H1 (cell line): ENCODE measurements around the gene MYL9. TPM values are rescaled to one million over a fixed set of nuclear protein-coding genes. Genes with fewer than 3 reads are reported as not detected.

ENCODE experiments used
- CTCF ChIA-PET: fragments of 300-600 bp; sonication (Branson Sonifier 250); formaldehyde crosslinking; loops from one replicate; lab custom pipeline; 2021; ENCODE audit not compliant: partially characterized antibody; lab: Charles Lee
- POLR2A ChIA-PET: fragments of 300-600 bp; sonication (Branson Sonifier 250); formaldehyde crosslinking; loops from one replicate; lab custom pipeline; 2021; ENCODE audit warnings: inconsistent platforms; ENCODE audit not compliant: partially characterized antibody; lab: Charles Lee
- DNase-seq, 2 experiments: peaks; one replicate each; pipeline versions ENCODE4 v3.0.0 to v3.0.0-alpha.2; 2010 to 2022; ENCODE audit warnings: low spot score in 2 of 2, low read depth in 1 of 2, mixed read lengths in 1 of 2
- FAIRE-seq: peaks from 2 replicates; lab custom pipeline; 2011; peaks lifted over from hg19 to GRCh38; lab: Jason Lieb, UNC
- H2AFZ ChIP-seq: 2 replicates; pipeline ENCODE4 v1.8.1; 2012; ENCODE audit warnings: low read length, inconsistent platforms
- H2AK5ac ChIP-seq: 2 replicates; pipeline ENCODE4 v1.6.1; 2013; ENCODE audit warnings: low read depth, low read length
- H2BK120ac ChIP-seq: replicated peaks from 2 replicates; pipeline ENCODE3; 2013; ENCODE audit warnings: low read depth, low read length, inconsistent platforms
- H2BK12ac ChIP-seq: 2 replicates; pipeline ENCODE4 v1.6.1; 2013; ENCODE audit warnings: low read depth, low read length
- H2BK15ac ChIP-seq: 2 replicates; pipeline ENCODE4 v1.6.1; 2013; ENCODE audit warnings: low read length
- H2BK20ac ChIP-seq: 2 replicates; pipeline ENCODE4 v1.6.1; 2013; ENCODE audit warnings: low read length
- H2BK5ac ChIP-seq: 2 replicates; pipeline ENCODE4 v1.6.1; 2013; ENCODE audit warnings: low read depth, low read length
- H3K14ac ChIP-seq: 2 replicates; pipeline ENCODE4 v1.6.1; 2013; ENCODE audit warnings: inconsistent platforms; ENCODE audit not compliant: insufficient read length
- H3K18ac ChIP-seq: 2 replicates; pipeline ENCODE4 v1.6.1; 2013; ENCODE audit warnings: low read length; ENCODE audit errors: extremely low read depth
- H3K23ac ChIP-seq: 2 replicates; pipeline ENCODE4 v1.6.1; 2013; ENCODE audit warnings: inconsistent platforms; ENCODE audit not compliant: insufficient read length
- H3K23me2 ChIP-seq: 2 replicates; pipeline ENCODE4 v1.6.1; 2013; ENCODE audit warnings: low read depth, low read length
- H3K27ac ChIP-seq: 2 replicates; pipeline ENCODE4 v1.6.1; 2011; ENCODE audit warnings: low read depth, low read length, inconsistent platforms
- H3K27me3 ChIP-seq, 4 experiments: replicated peaks in 1 of 4; 1 replicate in 1 of 4; 2 replicates in 3 of 4; pipeline versions ENCODE4 v1.6.1 to v1.8.1; 2011 to 2013; ENCODE audit warnings: low read length in 3 of 4, mild to moderate bottlenecking in 3 of 4, inconsistent platforms in 2 of 4, mixed read lengths in 2 of 4, moderate library complexity in 1 of 4; ENCODE audit not compliant: control insufficient read depth in 3 of 4, insufficient read depth in 3 of 4; ENCODE audit errors: extremely low read depth in 1 of 4
- H3K36me3 ChIP-seq, 4 experiments: 2 replicates each; pipeline versions ENCODE4 v1.6.1 to v1.8.1; 2011 to 2013; ENCODE audit warnings: mild to moderate bottlenecking in 4 of 4, low read length in 3 of 4, moderate library complexity in 2 of 4, control low read depth in 1 of 4, inconsistent platforms in 1 of 4; ENCODE audit not compliant: insufficient read depth in 4 of 4, control insufficient read depth in 2 of 4
- H3K4ac ChIP-seq: replicated peaks from 2 replicates; pipeline ENCODE3; 2013; ENCODE audit warnings: low read length, low read depth, mixed read lengths, inconsistent platforms; ENCODE audit not compliant: insufficient read length
- H3K4me1 ChIP-seq, 4 experiments: replicated peaks in 1 of 4; 1 replicate in 1 of 4; 2 replicates in 3 of 4; pipeline versions ENCODE4 v1.6.1 to v1.8.1; 2011 to 2013; ENCODE audit warnings: low read length in 3 of 4, inconsistent platforms in 2 of 4, mixed read lengths in 1 of 4; ENCODE audit not compliant: insufficient read depth in 4 of 4, control insufficient read depth in 3 of 4
- H3K4me2 ChIP-seq, 2 experiments: 2 replicates each; pipeline versions ENCODE4 v1.6.1 to v1.8.1; 2011 to 2013; ENCODE audit warnings: low read depth in 2 of 2, low read length in 2 of 2, control low read depth in 1 of 2, inconsistent platforms in 1 of 2, mild to moderate bottlenecking in 1 of 2; ENCODE audit not compliant: insufficient read depth in 1 of 2
- H3K4me3 ChIP-seq, 4 experiments: fragments of 200-600, 300-600 bp in 1 of 4; sonication (generic), shearing (Covaris generic), sonication (Bioruptor Twin) in 1 of 4; 2 replicates each; pipeline versions ENCODE4 v1.5.1 to v1.8.1; 2011 to 2016; ENCODE audit warnings: low read length in 4 of 4, low read depth in 3 of 4, control low read depth in 2 of 4, inconsistent platforms in 2 of 4, mild to moderate bottlenecking in 2 of 4, mixed read lengths in 1 of 4, moderate library complexity in 1 of 4; ENCODE audit not compliant: insufficient read depth in 2 of 4; ENCODE audit errors: extremely low read depth in 1 of 4
- H3K56ac ChIP-seq: replicated peaks from 2 replicates; pipeline ENCODE3; 2013; ENCODE audit warnings: low read depth, mild to moderate bottlenecking, mixed read lengths, low read length, inconsistent platforms; ENCODE audit not compliant: insufficient read length
- H3K79me1 ChIP-seq: 2 replicates; pipeline ENCODE4 v1.6.1; 2013; ENCODE audit warnings: low read depth, low read length, control low read depth
- H3K79me2 ChIP-seq, 2 experiments: 2 replicates each; pipeline versions ENCODE4 v1.6.1 to v1.8.1; 2012 to 2013; ENCODE audit warnings: low read length in 2 of 2, mild to moderate bottlenecking in 2 of 2, inconsistent platforms in 1 of 2; ENCODE audit not compliant: insufficient read depth in 2 of 2, control insufficient read depth in 1 of 2
- H3K9ac ChIP-seq, 4 experiments: replicated peaks in 1 of 4; 1 replicate in 1 of 4; 2 replicates in 3 of 4; pipeline versions ENCODE4 v1.6.1 to v1.8.1; 2011 to 2013; ENCODE audit warnings: low read depth in 3 of 4, low read length in 3 of 4, control low read depth in 2 of 4, mild to moderate bottlenecking in 2 of 4, moderate library complexity in 2 of 4, inconsistent platforms in 1 of 4; ENCODE audit errors: extremely low read depth in 1 of 4
- H3K9me3 ChIP-seq, 2 experiments: 2 replicates each; pipeline versions ENCODE4 v1.6.1 to v1.8.1; 2012 to 2013; ENCODE audit warnings: mild to moderate bottlenecking in 2 of 2, moderate library complexity in 2 of 2, control low read depth in 1 of 2, inconsistent platforms in 1 of 2, low read depth in 1 of 2, low read length in 1 of 2, mixed read lengths in 1 of 2; ENCODE audit not compliant: insufficient read depth in 2 of 2
- H4K20me1 ChIP-seq, 2 experiments: replicated peaks in 1 of 2; 2 replicates each; pipeline versions ENCODE3 to v1.8.1; 2011 to 2013; ENCODE audit warnings: inconsistent platforms in 2 of 2, low read length in 2 of 2, mild to moderate bottlenecking in 1 of 2; ENCODE audit not compliant: insufficient read depth in 2 of 2, control insufficient read depth in 1 of 2
- H4K5ac ChIP-seq: 2 replicates; pipeline ENCODE4 v1.6.1; 2013; ENCODE audit warnings: low read length, low read depth, mixed read lengths, inconsistent platforms; ENCODE audit not compliant: insufficient read length
- H4K8ac ChIP-seq: 2 replicates; pipeline ENCODE4 v1.8.0; 2013; ENCODE audit warnings: mild to moderate bottlenecking, moderate library complexity, low read length, inconsistent platforms; ENCODE audit not compliant: insufficient read depth; ENCODE audit errors: extremely low read depth
- H4K91ac ChIP-seq: replicated peaks from 2 replicates; pipeline ENCODE3; 2013; ENCODE audit warnings: low read length, mixed read lengths, inconsistent platforms; ENCODE audit not compliant: insufficient read length
- ASH2L ChIP-seq: fragments of 200-600, 300-600 bp; sonication (generic); IDR thresholded peaks from one replicate; pipeline ENCODE4 v1.7.1; 2017; ENCODE audit warnings: low read length
- CREB1 ChIP-seq: IDR thresholded peaks from 2 replicates; pipeline ENCODE4 v1.6.1; 2012; ENCODE audit warnings: inconsistent platforms
- EP300 ChIP-seq, 2 experiments: IDR thresholded peaks; 1 replicate in 1 of 2; 2 replicates in 1 of 2; pipeline ENCODE4 v1.6.1; 2011 to 2012; ENCODE audit warnings: low read depth in 2 of 2, low read length in 2 of 2, mild to moderate bottlenecking in 2 of 2, borderline replicate concordance in 1 of 2, inconsistent platforms in 1 of 2, moderate library complexity in 1 of 2
- GTF2F1 ChIP-seq: IDR thresholded peaks from 2 replicates; pipeline ENCODE4 v1.6.1; 2012; ENCODE audit warnings: low read depth, low read length, improper control_type of control experiment, borderline replicate concordance
- JUND ChIP-seq: IDR thresholded peaks from 2 replicates; pipeline ENCODE4 v1.6.1; 2011; ENCODE audit warnings: mild to moderate bottlenecking, improper control_type of control experiment, low read length
- POLR2A ChIP-seq, 2 experiments: IDR thresholded peaks; 1 replicate in 1 of 2; 2 replicates in 1 of 2; pipeline ENCODE4 v1.6.1; 2011; ENCODE audit warnings: low read depth in 2 of 2, low read length in 2 of 2, mild to moderate bottlenecking in 2 of 2; ENCODE audit errors: control extremely low read depth in 1 of 2
- POLR2AphosphoS5 ChIP-seq: IDR thresholded peaks from 2 replicates; pipeline ENCODE4 v1.6.1; 2011; ENCODE audit warnings: low read depth, low read length
- RNF2 ChIP-seq: fragments of 200-900, 300-1000 bp; sonication (generic); IDR thresholded peaks from 2 replicates; pipeline ENCODE4 v1.7.1; 2016; ENCODE audit warnings: borderline replicate concordance, low read depth, mild to moderate bottlenecking, antibody characterized with exemption, low read length; ENCODE audit not compliant: poor library complexity, severe bottlenecking; ENCODE audit errors: missing control alignments
- SIX5 ChIP-seq: IDR thresholded peaks from 2 replicates; pipeline ENCODE4 v1.6.1; 2011; ENCODE audit warnings: mild to moderate bottlenecking, low read depth, low read length
- SP2 ChIP-seq: IDR thresholded peaks from 2 replicates; pipeline ENCODE4 v1.6.1; 2012; ENCODE audit warnings: mild to moderate bottlenecking, low read length, inconsistent platforms
- SP4 ChIP-seq: IDR thresholded peaks from 2 replicates; pipeline ENCODE4 v1.6.1; 2012; ENCODE audit warnings: low read length, inconsistent platforms
- TCF12 ChIP-seq: IDR thresholded peaks from 2 replicates; pipeline ENCODE4 v1.6.1; 2011; ENCODE audit warnings: low read depth, mild to moderate bottlenecking, low read length
- WGBS, 2 experiments: shearing (Covaris generic) in 1 of 2; methylation state at CpG; one replicate each; pipeline versions ENCODE4 v1.1.6 to v1.1.7; 2013 to 2015; ENCODE audit warnings: low lambda C conversion rate in 2 of 2, mixed read lengths in 2 of 2, inconsistent platforms in 1 of 2, low coverage in 1 of 2, missing lambda C conversion rate in 1 of 2; ENCODE audit not compliant: insufficient replicate concordance in 2 of 2, insufficient coverage in 1 of 2, insufficient read length in 1 of 2; ENCODE audit errors: extremely low coverage in 1 of 2, missing lambda C conversion rate in 1 of 2; 5-methylcytosine and 5-hydroxymethylcytosine counted together
- polyA plus RNA-seq, 7 experiments: library from polyadenylated mRNA; depleted of rRNA in 3 of 7; stranded (reverse) in 5 of 7; unstranded in 2 of 7; fragments of >200 nt in 5 of 7; fragments of 200-250 nt in 2 of 7; gene quantifications; 1 replicate in 5 of 7; 2 replicates in 1 of 7; 4 replicates in 1 of 7; pipeline versions ENCODE4 v1.2.1 to v1.2.3, GENCODE V29; 2011 to 2013; ENCODE audit warnings: missing spikeins in 2 of 7, mixed read lengths in 2 of 7
- total RNA-seq: library from RNA; stranded (reverse); fragmentation: NEBNext Ultra II Directional; extraction: Animal tissue kit (Norgen Biotek cat#: 25700); gene quantifications from 2 replicates; pipeline ENCODE4 v1.2.1, GENCODE V29; 2021
- TF ChIP-seq, protein P1 (sequence below), 3 experiments: IDR thresholded peaks; 1 replicate in 2 of 3; 2 replicates in 1 of 3; pipeline versions ENCODE4 v1.5.1 to v1.6.1; 2011; ENCODE audit warnings: low read length in 3 of 3, mild to moderate bottlenecking in 3 of 3, inconsistent platforms in 2 of 3, low read depth in 1 of 3, moderate library complexity in 1 of 3; ENCODE audit not compliant: insufficient read depth in 1 of 3; ENCODE audit errors: control extremely low read depth in 1 of 3

Gene MYL9
- total and polyA plus RNA-seq, 2 of the 8 experiments (the other 6 are each of a cell fraction or from before 2014, with no cell fraction given), result 26.8 to 193 TPM

DNA sequence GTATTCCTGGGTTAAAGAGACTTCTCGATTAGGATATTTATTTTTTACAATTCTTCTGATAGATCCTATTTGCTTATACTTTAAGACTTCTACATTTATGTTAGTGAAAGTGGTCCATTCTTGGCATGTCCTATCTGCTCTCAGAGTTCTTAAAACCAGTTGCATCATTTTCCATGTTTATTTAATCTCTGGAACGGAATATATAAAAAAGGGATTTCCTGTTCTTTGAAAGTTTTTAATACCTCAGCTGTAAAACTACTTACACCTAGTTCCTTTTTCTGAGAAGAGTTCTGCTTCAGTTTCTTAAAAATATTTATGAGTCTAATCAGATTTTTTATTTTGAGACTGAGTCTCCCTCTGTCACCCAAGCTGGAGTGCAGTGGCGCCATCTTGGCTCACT, 18.0 kb upstream of the MYL9 start:
- DNase-seq (no peak), FAIRE-seq (no peak)
- no peaks in the 10 kb centered on the region for H3K4me1 ChIP-seq
- H3K14ac ChIP-seq, result no peak overlapping the region
- ChIA-PET CTCF (interaction anchor here (0.6 to 1.5 kb wide), 5 partner anchors 9 to 1085 kb away, joined by 3 to 4 read pairs (median 3); no protein-coding TSS in a partner anchor), POLR2A (no interaction called here)
- H2BK20ac ChIP-seq, result no peak overlapping the region
- H4K5ac ChIP-seq, result no peak overlapping the region
- H3K4me2 ChIP-seq, result no peak overlapping the region
- peaks cover 5% of the 10 kb centered on the region in 2 experiments for H4K20me1 ChIP-seq
- peaks cover 6 to 34% (median 19%) of the 10 kb centered on the region in 4 experiments for H3K36me3 ChIP-seq
- H3K56ac ChIP-seq, result no peak overlapping the region
- H2BK12ac ChIP-seq, result no peak overlapping the region
- H3K9me3 ChIP-seq, result no peaks in the 10 kb centered on the region
- no peak overlapping the region for H3K23ac ChIP-seq
- H3K23me2 ChIP-seq, result no peaks in the 10 kb centered on the region
- no peak overlapping the region for H3K4ac ChIP-seq
- no peak overlapping the region for H3K18ac ChIP-seq
- 97% methylated on average over 3 of the region's 3 CpGs; no CpG with 5 or more reads in 1 of the 2 experiments for WGBS, 2 experiments
- no peak overlapping the region for H3K9ac ChIP-seq
- no peak overlapping the region for H4K8ac ChIP-seq
- no peak overlapping the region for H2BK15ac ChIP-seq
- no peaks in the 10 kb centered on the region for H3K79me2 ChIP-seq
- H2AFZ ChIP-seq, result no peak overlapping the region
- no peaks in the 10 kb centered on the region for H3K27me3 ChIP-seq
- H3K4me3 ChIP-seq, result no peak overlapping the region
- no peak overlapping the region for H2BK120ac ChIP-seq
- no peaks in the 10 kb centered on the region for H3K79me1 ChIP-seq
- no peak overlapping the region for H2AK5ac ChIP-seq
- H2BK5ac ChIP-seq, result no peak overlapping the region
- no peak overlapping the region for H4K91ac ChIP-seq
- H3K27ac ChIP-seq, result no peak overlapping the region
- TF ChIP-seq TCF12, result no peak
- TF ChIP-seq SIX5, result no peak
- TF ChIP-seq POLR2A (IDR thresholded peaks at IDR 0.05; ENCODE audit: control extremely low read depth in 1 of 2, low read depth in 2 of 2, low read length in 2 of 2), result no peak
- TF ChIP-seq, protein P1, sequence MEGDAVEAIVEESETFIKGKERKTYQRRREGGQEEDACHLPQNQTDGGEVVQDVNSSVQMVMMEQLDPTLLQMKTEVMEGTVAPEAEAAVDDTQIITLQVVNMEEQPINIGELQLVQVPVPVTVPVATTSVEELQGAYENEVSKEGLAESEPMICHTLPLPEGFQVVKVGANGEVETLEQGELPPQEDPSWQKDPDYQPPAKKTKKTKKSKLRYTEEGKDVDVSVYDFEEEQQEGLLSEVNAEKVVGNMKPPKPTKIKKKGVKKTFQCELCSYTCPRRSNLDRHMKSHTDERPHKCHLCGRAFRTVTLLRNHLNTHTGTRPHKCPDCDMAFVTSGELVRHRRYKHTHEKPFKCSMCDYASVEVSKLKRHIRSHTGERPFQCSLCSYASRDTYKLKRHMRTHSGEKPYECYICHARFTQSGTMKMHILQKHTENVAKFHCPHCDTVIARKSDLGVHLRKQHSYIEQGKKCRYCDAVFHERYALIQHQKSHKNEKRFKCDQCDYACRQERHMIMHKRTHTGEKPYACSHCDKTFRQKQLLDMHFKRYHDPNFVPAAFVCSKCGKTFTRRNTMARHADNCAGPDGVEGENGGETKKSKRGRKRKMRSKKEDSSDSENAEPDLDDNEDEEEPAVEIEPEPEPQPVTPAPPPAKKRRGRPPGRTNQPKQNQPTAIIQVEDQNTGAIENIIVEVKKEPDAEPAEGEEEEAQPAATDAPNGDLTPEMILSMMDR (IDR thresholded peaks at IDR 0.05; ENCODE audit: control extremely low read depth in 1 of 3, insufficient read depth in 1 of 3, low read depth in 1 of 3, low read length in 3 of 3), result no peak
- no peak for TF ChIP-seq SP2
- TF ChIP-seq JUND, result no peak
- no peak for TF ChIP-seq CREB1
- no peak for TF ChIP-seq SP4
- no peak for TF ChIP-seq POLR2AphosphoS5
- no peak for TF ChIP-seq GTF2F1
- no peak for TF ChIP-seq RNF2
- no peak for TF ChIP-seq ASH2L
- TF ChIP-seq EP300 (IDR thresholded peaks at IDR 0.05; ENCODE audit: borderline replicate concordance in 1 of 2, low read depth in 2 of 2, low read length in 2 of 2), result no peak
